Measurements from ENCODE around the gene HEXD.

DNA sequence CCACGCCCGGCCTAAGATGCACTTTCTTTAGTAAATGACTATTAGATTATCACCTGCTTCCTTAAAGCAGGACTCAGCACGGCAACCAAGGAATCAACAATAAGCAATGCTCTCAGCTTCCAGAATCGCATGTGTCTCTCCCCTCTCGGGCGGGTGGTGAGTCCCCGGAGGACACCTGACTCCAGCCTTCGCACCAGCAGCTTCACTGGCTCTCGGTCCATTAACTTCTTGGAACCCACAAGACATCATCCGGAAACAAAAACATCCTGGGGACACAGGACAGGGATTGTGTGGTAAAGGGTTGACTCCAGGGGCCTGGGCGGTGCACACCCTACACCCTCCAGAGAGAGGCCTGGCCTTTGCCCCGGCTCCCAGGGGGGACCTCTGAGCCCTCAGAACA, 23.9 kb upstream of the HEXD start:
- TF ChIP-seq EZH2 (IDR thresholded peaks at IDR 0.05; ENCODE audit: borderline replicate concordance, control insufficient read depth, low read depth, low read length) (no peak), SMAD5 (IDR thresholded peaks at IDR 0.05; ENCODE audit: low read depth) (no peak), CTCF (IDR thresholded peaks at IDR 0.05 in 2 of 3, conservative IDR thresholded peaks at IDR 0.05 in 1 of 3; ENCODE audit: control insufficient read depth in 2 of 3, extremely low read depth in 1 of 3, insufficient read depth in 1 of 3, low read depth in 3 of 3, low read length in 3 of 3) (no peak), POLR2AphosphoS5 (IDR thresholded peaks at IDR 0.05; ENCODE audit: low read length) (no peak), RELA (IDR thresholded peaks at IDR 0.05; ENCODE audit: borderline replicate concordance, partially characterized antibody) (no peak), CEBPB (IDR thresholded peaks at IDR 0.05; ENCODE audit: borderline replicate concordance in 1 of 2, low read depth in 2 of 2, low read length in 2 of 2) (no peak), MXI1 (IDR thresholded peaks at IDR 0.05; ENCODE audit: low read depth, low read length) (no peak)
- TF ChIP-seq, protein P1, sequence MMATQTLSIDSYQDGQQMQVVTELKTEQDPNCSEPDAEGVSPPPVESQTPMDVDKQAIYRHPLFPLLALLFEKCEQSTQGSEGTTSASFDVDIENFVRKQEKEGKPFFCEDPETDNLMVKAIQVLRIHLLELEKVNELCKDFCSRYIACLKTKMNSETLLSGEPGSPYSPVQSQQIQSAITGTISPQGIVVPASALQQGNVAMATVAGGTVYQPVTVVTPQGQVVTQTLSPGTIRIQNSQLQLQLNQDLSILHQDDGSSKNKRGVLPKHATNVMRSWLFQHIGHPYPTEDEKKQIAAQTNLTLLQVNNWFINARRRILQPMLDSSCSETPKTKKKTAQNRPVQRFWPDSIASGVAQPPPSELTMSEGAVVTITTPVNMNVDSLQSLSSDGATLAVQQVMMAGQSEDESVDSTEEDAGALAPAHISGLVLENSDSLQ (IDR thresholded peaks at IDR 0.05) = no peak
- TF ChIP-seq, protein P2, sequence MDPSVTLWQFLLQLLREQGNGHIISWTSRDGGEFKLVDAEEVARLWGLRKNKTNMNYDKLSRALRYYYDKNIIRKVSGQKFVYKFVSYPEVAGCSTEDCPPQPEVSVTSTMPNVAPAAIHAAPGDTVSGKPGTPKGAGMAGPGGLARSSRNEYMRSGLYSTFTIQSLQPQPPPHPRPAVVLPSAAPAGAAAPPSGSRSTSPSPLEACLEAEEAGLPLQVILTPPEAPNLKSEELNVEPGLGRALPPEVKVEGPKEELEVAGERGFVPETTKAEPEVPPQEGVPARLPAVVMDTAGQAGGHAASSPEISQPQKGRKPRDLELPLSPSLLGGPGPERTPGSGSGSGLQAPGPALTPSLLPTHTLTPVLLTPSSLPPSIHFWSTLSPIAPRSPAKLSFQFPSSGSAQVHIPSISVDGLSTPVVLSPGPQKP (IDR thresholded peaks at IDR 0.05; ENCODE audit: low read depth, low read length) = no peak
- TF ChIP-seq, protein P3, sequence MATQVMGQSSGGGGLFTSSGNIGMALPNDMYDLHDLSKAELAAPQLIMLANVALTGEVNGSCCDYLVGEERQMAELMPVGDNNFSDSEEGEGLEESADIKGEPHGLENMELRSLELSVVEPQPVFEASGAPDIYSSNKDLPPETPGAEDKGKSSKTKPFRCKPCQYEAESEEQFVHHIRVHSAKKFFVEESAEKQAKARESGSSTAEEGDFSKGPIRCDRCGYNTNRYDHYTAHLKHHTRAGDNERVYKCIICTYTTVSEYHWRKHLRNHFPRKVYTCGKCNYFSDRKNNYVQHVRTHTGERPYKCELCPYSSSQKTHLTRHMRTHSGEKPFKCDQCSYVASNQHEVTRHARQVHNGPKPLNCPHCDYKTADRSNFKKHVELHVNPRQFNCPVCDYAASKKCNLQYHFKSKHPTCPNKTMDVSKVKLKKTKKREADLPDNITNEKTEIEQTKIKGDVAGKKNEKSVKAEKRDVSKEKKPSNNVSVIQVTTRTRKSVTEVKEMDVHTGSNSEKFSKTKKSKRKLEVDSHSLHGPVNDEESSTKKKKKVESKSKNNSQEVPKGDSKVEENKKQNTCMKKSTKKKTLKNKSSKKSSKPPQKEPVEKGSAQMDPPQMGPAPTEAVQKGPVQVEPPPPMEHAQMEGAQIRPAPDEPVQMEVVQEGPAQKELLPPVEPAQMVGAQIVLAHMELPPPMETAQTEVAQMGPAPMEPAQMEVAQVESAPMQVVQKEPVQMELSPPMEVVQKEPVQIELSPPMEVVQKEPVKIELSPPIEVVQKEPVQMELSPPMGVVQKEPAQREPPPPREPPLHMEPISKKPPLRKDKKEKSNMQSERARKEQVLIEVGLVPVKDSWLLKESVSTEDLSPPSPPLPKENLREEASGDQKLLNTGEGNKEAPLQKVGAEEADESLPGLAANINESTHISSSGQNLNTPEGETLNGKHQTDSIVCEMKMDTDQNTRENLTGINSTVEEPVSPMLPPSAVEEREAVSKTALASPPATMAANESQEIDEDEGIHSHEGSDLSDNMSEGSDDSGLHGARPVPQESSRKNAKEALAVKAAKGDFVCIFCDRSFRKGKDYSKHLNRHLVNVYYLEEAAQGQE (IDR thresholded peaks at IDR 0.05; ENCODE audit: low read depth, low read length) = no peak

Data from GM12878 (cell line).